Measurements from ENCODE around the gene EYS.
"Not testable (repeated sequence)": the region's sequence is repeated elsewhere in the genome, so short reads cannot be mapped to it uniquely, and the experiment has no call there.

EYS gene

DNA sequence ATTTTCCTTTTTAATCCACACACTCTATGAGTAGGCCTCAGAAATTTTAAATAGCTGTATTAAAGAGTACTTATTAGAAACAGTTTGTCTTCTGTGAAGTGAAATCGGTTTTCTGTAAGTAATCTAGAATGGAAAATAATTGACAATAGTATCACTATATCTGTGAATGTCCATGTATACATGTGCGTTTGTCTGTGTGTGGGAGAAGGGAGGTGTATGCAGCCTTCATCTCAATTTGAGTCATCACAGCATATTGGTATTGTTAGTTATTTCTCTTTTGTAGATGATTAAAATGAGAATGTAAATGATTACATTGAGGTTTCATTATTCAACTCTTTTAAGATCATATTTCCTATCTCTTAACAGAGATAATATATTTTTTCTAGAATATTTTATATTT is 206.0 kb downstream of the EYS start:
- Mint-ChIP-seq H3K27me3 (ENCODE audit: low read depth) (no peaks in the 10 kb centered on the region), H3K27ac (no peak overlapping the region), H3K4me1 (no peaks in the 10 kb centered on the region), H3K9me3 (no peaks in the 10 kb centered on the region), H3K4me3 (no peak overlapping the region), H3K36me3 (ENCODE audit: low read depth) (no peaks in the 10 kb centered on the region)
- TF ChIP-seq CTCF (IDR thresholded peaks at IDR 0.05; ENCODE audit: unreplicated experiment in 3 of 3): no peak

DNA sequence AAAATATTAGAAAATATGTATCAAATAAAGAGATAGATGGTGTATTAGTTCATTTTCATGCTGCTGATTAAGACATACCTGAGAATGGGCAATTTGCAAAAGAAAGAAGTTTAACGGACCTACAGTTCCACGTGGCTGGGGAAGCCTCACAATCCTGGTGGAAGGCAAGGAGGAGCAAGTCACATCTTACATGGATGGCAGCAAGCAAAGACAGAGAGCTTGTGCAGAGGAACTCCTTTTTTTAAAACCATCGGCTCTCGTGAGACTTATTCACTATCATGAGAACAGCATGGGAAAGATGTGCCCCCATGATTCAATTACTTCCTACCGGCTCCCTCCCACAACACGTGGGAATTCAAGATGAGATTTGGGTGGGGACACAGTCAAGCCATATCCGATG is 223.4 kb downstream of the EYS start:
- not testable (repeated sequence) for H3K27me3 Mint-ChIP-seq (ENCODE audit: low read depth); H3K4me1 Mint-ChIP-seq; H3K27ac Mint-ChIP-seq; H3K36me3 Mint-ChIP-seq (ENCODE audit: low read depth); H3K4me3 Mint-ChIP-seq; H3K9me3 Mint-ChIP-seq

DNA sequence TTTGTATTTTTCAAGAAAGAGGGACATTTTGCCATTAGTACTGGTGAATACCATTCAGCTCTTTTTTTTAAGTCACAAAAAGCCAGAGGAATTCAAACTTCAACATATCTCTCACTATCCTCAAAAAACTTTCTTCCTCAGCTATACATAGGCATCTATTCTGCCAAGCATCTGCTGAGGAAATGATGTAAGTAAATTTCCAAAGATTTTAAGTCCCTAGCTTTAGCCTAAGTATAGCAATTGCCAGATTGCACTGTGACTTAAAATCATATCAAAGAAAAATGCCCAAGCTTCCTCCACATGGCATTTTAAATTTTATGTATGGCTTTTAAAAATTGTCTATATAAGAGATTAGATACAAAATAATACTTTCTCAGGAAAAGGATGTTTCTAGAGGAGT is 237.4 kb downstream of the EYS start:
- no peaks in the 10 kb centered on the region for H3K9me3 Mint-ChIP-seq
- H3K27me3 Mint-ChIP-seq (ENCODE audit: low read depth): no peaks in the 10 kb centered on the region
- H3K27ac Mint-ChIP-seq: no peak overlapping the region
- H3K4me3 Mint-ChIP-seq: no peak overlapping the region
- no peaks in the 10 kb centered on the region for H3K36me3 Mint-ChIP-seq (ENCODE audit: low read depth)
- no peak for TF ChIP-seq CTCF (IDR thresholded peaks at IDR 0.05; ENCODE audit: unreplicated experiment in 3 of 3)
- H3K4me1 Mint-ChIP-seq: no peaks in the 10 kb centered on the region

DNA sequence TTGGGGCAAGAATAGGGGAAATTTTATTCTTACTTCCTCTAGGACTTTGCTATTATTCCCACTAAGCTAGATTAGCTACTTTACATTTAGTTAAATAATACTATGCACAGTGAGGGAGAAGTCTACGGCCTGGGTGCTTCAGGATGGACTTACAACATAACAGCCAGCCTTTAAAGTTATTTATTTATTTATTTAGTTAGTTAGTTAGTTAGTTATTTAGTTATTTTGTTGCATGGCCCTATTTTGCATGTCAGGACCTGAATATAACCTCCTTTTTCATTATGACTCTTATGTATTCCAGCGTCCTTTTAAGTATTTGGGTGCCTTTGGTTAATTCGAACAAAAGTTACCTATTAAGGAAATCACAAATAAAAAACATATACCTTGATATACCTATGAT is 238.7 kb downstream of the EYS start:
- Mint-ChIP-seq H3K36me3 (ENCODE audit: low read depth) (no peaks in the 10 kb centered on the region), H3K9me3 (no peaks in the 10 kb centered on the region), H3K27me3 (ENCODE audit: low read depth) (no peaks in the 10 kb centered on the region), H3K4me1 (no peaks in the 10 kb centered on the region), H3K4me3 (no peak overlapping the region), H3K27ac (no peak overlapping the region)
- TF ChIP-seq CTCF (IDR thresholded peaks at IDR 0.05; ENCODE audit: unreplicated experiment in 3 of 3): no peak

GRCh38 chr6:65461121-65461520 is 245.9 kb downstream of the EYS start:
- Mint-ChIP-seq H3K9me3 (no peaks in the 10 kb centered on the region), H3K36me3 (ENCODE audit: low read depth) (no peaks in the 10 kb centered on the region), H3K27ac (no peak overlapping the region), H3K27me3 (ENCODE audit: low read depth) (no peaks in the 10 kb centered on the region), H3K4me3 (no peak overlapping the region), H3K4me1 (no peaks in the 10 kb centered on the region)
- no peak for TF ChIP-seq CTCF (IDR thresholded peaks at IDR 0.05; ENCODE audit: unreplicated experiment in 3 of 3)

DNA sequence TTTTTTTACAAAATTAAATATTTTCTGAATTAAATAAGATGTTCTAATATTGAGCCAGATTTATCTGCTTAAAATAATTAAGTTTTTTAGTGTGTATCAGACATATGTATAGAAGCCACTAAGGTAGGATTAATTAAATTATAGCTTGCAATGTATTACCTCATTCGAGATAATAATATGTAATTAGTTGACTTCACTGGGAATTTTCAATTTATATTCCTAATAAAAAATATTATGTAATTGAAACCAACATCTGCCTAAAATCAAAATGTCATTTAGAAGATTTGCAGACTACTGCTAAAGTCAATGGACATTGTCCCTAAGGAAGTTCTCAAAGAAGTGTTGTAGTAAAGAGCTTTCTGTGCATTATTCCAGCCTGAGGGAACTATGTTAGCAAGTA is 254.7 kb downstream of the EYS start:
- Mint-ChIP-seq H3K36me3 (ENCODE audit: low read depth) (no peaks in the 10 kb centered on the region), H3K27ac (no peak overlapping the region), H3K27me3 (ENCODE audit: low read depth) (peaks cover 3% of the 10 kb centered on the region), H3K4me1 (no peaks in the 10 kb centered on the region), H3K9me3 (no peaks in the 10 kb centered on the region), H3K4me3 (no peak overlapping the region)
- no peak for TF ChIP-seq CTCF (IDR thresholded peaks at IDR 0.05; ENCODE audit: unreplicated experiment in 3 of 3)

GRCh38 chr6:65450451-65450850 is 256.6 kb downstream of the EYS start:
- Mint-ChIP-seq H3K27me3 (ENCODE audit: low read depth) (peaks cover 3% of the 10 kb centered on the region), H3K4me1 (no peaks in the 10 kb centered on the region), H3K9me3 (no peaks in the 10 kb centered on the region), H3K36me3 (ENCODE audit: low read depth) (no peaks in the 10 kb centered on the region), H3K27ac (no peak overlapping the region), H3K4me3 (no peak overlapping the region)
- TF ChIP-seq CTCF (IDR thresholded peaks at IDR 0.05; ENCODE audit: unreplicated experiment in 3 of 3): no peak

All from nephron (organoid).